Lower lobe of right lung (tissue), 2 donors: ENCODE results near the gene DSN1. TPM values are rescaled to one million over a fixed set of nuclear protein-coding genes. Genes with fewer than 3 reads are reported as not detected.
A peak's percentile ranks its signal among the peaks of the same experiment; 100 is the strongest.

ENCODE experiments used
- ATAC-seq, 2 donors: fragments of 200-7000 bp; cut with Tn5 transposase; one replicate each; pipeline ENCODE4 v1.9.1; 2020 to 2022; ENCODE audit warnings: mild to moderate bottlenecking in 2 of 2, moderate library complexity in 2 of 2
- DNase-seq: peaks from one replicate; pipeline ENCODE4 v3.0.0-alpha.2; 2020
- H3K27ac ChIP-seq: fragments of 200-600 bp; one replicate; pipeline ENCODE4 v1.8.0; 2022
- H3K27me3 ChIP-seq: fragments of 200-600 bp; one replicate; pipeline ENCODE4 v1.8.0; 2022; ENCODE audit warnings: low read depth
- H3K36me3 ChIP-seq: fragments of 200-600 bp; one replicate; pipeline ENCODE4 v1.8.0; 2022; ENCODE audit warnings: mild to moderate bottlenecking
- H3K4me1 ChIP-seq: fragments of 200-600 bp; one replicate; pipeline ENCODE4 v1.8.0; 2022
- H3K4me3 ChIP-seq: fragments of 200-600 bp; one replicate; pipeline ENCODE4 v1.8.0; 2022; ENCODE audit warnings: mild to moderate bottlenecking
- H3K9me3 ChIP-seq: fragments of 200-600 bp; one replicate; pipeline ENCODE4 v1.8.0; 2022
- intact Hi-C: fragments of 100-400 bp; cut with DNase I; formaldehyde crosslinking; loops from one replicate; pipeline ENCODE4 v1.11.0; 2022
- total RNA-seq: library from RNA; stranded (reverse); fragmentation: NEBNext Ultra II Directional; extraction: Animal tissue kit (Norgen Biotek cat#: 25700); gene quantifications from one replicate; pipeline ENCODE4 v1.2.1, GENCODE V29; 2021
- TF ChIP-seq, protein P1 (sequence below): fragments of 200-600 bp; IDR thresholded peaks from one replicate; pipeline ENCODE4 v1.8.0; 2022; ENCODE audit warnings: antibody characterized with exemption, mild to moderate bottlenecking
- donor health status: DM: no; HTN: yes; CAD: no; lungs with severe emphysema.

Gene DSN1
- total RNA-seq, 1 donor from 2014 or later, result 6.5 TPM

DNA sequence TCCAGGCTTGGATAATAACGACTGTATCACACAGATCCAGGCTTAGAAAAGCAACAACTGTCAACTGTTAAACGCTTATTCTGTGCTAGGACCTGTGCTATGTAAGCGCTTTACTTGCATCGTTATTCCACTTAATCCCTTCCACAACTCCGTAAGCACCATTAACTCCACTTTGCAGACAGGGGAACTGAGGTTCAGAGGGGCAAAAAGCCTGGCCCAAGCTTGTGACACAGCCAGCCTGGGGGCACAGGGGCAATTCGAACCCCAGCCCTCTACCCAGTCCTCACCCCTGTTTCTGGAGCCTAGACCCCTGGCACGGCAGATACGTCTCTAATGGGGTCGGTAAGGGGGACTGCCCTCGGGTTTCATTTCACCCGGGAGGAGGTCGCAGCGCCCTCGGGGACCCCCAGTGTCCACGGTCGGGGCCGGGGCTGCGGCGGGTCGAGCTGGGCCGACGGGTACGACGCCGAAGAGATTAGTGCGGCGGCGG is 411 bp downstream of the DSN1 start:
- Histone ChIP-seq H3K27ac (peak overlapping the region; percentile 91), H3K27me3 (no peaks in the 10 kb centered on the region), H3K4me3 (peak overlapping the region; percentile 87), H3K4me1 (peaks cover 24% of the 10 kb centered on the region), H3K36me3 (no peaks in the 10 kb centered on the region), H3K9me3 (no peaks in the 10 kb centered on the region)
- intact Hi-C loops, result no loop called here
- no peak for ATAC-seq
- TF ChIP-seq, protein P1, sequence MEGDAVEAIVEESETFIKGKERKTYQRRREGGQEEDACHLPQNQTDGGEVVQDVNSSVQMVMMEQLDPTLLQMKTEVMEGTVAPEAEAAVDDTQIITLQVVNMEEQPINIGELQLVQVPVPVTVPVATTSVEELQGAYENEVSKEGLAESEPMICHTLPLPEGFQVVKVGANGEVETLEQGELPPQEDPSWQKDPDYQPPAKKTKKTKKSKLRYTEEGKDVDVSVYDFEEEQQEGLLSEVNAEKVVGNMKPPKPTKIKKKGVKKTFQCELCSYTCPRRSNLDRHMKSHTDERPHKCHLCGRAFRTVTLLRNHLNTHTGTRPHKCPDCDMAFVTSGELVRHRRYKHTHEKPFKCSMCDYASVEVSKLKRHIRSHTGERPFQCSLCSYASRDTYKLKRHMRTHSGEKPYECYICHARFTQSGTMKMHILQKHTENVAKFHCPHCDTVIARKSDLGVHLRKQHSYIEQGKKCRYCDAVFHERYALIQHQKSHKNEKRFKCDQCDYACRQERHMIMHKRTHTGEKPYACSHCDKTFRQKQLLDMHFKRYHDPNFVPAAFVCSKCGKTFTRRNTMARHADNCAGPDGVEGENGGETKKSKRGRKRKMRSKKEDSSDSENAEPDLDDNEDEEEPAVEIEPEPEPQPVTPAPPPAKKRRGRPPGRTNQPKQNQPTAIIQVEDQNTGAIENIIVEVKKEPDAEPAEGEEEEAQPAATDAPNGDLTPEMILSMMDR, result no peak
- DNase-seq, result no peak

DNA sequence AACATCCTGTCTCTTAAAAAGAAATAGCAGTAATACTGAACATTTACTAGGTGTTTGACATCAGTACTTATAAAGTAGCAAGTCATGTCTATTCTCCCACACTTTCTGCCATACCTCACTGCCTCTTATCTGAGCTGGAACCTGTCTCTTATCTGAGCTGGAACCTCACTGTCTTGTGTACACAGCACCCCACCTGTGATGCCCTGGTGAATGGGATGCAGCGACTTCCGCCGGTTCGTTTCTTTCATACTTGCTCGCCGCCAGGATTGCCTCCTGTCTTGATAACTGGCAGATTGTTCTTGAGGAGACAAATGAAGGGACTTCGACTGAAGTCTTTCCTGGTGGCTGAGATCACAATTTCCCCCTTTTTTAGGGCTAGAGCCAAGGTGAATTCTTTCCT is 2.9 kb downstream of the DSN1 start:
- no peaks in the 10 kb centered on the region for H3K9me3 ChIP-seq
- intact Hi-C loops, result no loop called here
- no peaks in the 10 kb centered on the region for H3K27me3 ChIP-seq
- TF ChIP-seq, protein P1, result no peak
- no peak for DNase-seq
- no peak overlapping the region for H3K4me3 ChIP-seq
- H3K36me3 ChIP-seq, result no peaks in the 10 kb centered on the region
- H3K27ac ChIP-seq, result no peak overlapping the region
- no peak for ATAC-seq
- H3K4me1 ChIP-seq, result peaks cover 24% of the 10 kb centered on the region

DNA sequence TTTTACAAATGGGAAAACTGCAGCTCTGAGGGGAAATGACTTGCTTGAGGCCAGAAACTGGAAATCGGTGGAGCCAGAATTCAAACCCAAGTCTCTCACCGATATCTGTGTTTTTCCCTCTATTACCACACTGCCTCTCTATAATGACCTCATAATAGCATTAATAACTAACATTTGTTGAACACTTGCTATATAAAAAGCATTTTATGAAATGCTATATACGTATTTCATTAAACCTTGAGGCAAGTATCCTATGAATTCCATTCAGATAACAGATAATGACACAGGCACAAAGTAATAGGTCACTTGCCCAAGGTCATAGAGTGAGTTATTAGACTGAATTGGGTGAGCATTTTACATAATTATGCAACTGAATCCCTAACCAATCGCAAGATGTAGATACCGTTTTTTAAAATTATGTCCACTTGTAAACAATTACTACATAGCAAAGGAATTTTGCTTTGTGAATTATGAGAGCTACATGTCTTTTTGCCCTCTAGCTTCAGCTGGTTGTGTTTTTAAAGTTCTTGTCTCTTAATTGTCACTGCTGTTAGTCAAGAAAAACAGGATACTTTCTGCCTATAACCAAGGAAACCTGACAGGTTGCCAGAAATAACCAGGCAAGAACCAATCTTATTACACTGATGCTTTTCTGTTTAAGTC is 4.7 kb downstream of the DSN1 start:
- peak overlapping the region; percentile 47 for H3K27ac ChIP-seq
- no peak for ATAC-seq
- H3K4me3 ChIP-seq, result no peak overlapping the region
- TF ChIP-seq, protein P1, result no peak
- intact Hi-C loops, result no loop called here
- DNase-seq, result no peak
- no peaks in the 10 kb centered on the region for H3K27me3 ChIP-seq
- no peaks in the 10 kb centered on the region for H3K9me3 ChIP-seq
- H3K4me1 ChIP-seq, result peaks cover 9% of the 10 kb centered on the region
- no peaks in the 10 kb centered on the region for H3K36me3 ChIP-seq

DNA sequence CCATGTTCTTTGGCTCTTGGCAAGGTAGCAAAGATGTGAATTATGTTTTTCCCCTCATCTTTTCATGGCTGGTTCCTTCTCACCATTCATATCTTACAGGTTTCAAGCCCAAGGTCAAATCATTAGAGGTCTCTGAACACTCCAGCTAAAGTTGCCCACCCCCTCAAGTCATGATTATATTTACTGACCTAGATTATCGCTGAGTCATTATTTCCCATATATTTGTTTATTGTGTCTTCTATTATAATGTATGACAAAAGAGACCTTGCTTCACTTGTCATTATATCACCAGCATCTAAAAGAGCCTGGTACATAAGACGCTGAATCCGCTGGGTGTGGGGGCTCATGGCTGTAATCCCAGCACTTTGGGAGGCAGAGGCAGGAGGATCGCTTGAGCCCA is 12.4 kb downstream of the DSN1 start:
- no peaks in the 10 kb centered on the region for H3K27me3 ChIP-seq
- TF ChIP-seq, protein P1, result no peak

DNA sequence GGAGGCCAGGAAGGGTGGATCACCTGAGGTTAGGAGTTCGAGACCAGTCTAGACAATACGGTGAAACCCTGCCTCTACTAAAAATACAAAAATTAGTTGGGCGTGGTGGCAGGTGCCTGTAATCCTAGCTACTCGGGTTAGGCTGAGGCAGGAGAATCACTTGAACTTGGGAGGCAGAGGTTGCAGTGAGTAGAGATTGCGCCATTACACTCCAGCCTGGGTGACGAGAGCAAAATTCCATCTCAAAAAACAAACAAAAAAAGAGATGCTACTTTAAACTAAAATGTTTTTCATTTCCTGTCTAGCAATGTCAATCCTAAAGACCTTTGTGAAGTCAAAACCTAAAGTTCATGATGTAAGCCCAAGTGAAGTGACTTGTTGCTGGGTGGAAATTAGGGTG is 12.9 kb downstream of the DSN1 start:
- Histone ChIP-seq H3K4me3 (no peak overlapping the region), H3K36me3 (no peaks in the 10 kb centered on the region), H3K27ac (no peak overlapping the region), H3K27me3 (no peaks in the 10 kb centered on the region), H3K9me3 (no peaks in the 10 kb centered on the region), H3K4me1 (peaks cover 13% of the 10 kb centered on the region)
- intact Hi-C loops, result no loop called here
- no peak for DNase-seq
- ATAC-seq, result no peak
- TF ChIP-seq, protein P1, result no peak

More for the DNA sequence above, 12.4 kb downstream of the DSN1 start:
- H3K27ac ChIP-seq, result no peak overlapping the region
- DNase-seq (no peak), ATAC-seq (no peak)
- no peaks in the 10 kb centered on the region for H3K36me3 ChIP-seq
- H3K9me3 ChIP-seq, result no peaks in the 10 kb centered on the region
- H3K4me3 ChIP-seq, result no peak overlapping the region
- intact Hi-C loops, result no loop called here
- H3K4me1 ChIP-seq, result peaks cover 13% of the 10 kb centered on the region
